Astrocyte (in vitro differentiated cells and primary cell): ENCODE results near the gene SLC29A2. TPM values are rescaled to one million over a fixed set of nuclear protein-coding genes. Genes with fewer than 3 reads are reported as not detected.

Source experiments
- DNase-seq: peaks from one replicate; pipeline ENCODE4 v3.0.0-alpha.2; 2010; ENCODE audit warnings: low read depth
- FAIRE-seq: peaks from 2 replicates; lab custom pipeline; 2011; peaks lifted over from hg19 to GRCh38; lab: Jason Lieb, UNC
- H2AFZ ChIP-seq: 2 replicates; pipeline ENCODE4 v1.6.0; 2012; ENCODE audit warnings: low read depth, low read length, inconsistent platforms
- H3K27ac ChIP-seq: 2 replicates; pipeline ENCODE4 v1.5.1; 2011; ENCODE audit warnings: low read depth, low read length, inconsistent platforms
- H3K27me3 ChIP-seq: 2 replicates; pipeline ENCODE4 v1.6.0; 2011; ENCODE audit warnings: low read length, inconsistent platforms; ENCODE audit not compliant: insufficient read depth
- H3K36me3 ChIP-seq: 2 replicates; pipeline ENCODE4 v1.5.1; 2011; ENCODE audit warnings: low read length, inconsistent platforms; ENCODE audit not compliant: insufficient read depth
- H3K4me1 ChIP-seq: 2 replicates; pipeline ENCODE4 v1.5.1; 2011; ENCODE audit warnings: low read length, inconsistent platforms; ENCODE audit not compliant: insufficient read depth
- H3K4me2 ChIP-seq: 2 replicates; pipeline ENCODE4 v1.6.0; 2012; ENCODE audit warnings: low read length, inconsistent platforms
- H3K4me3 ChIP-seq: 2 replicates; pipeline ENCODE4 v1.5.1; 2011; ENCODE audit warnings: low read depth, mild to moderate bottlenecking, low read length, inconsistent platforms; ENCODE audit not compliant: insufficient read depth
- H3K79me2 ChIP-seq: 2 replicates; pipeline ENCODE4 v1.6.0; 2012; ENCODE audit warnings: mild to moderate bottlenecking, low read length, inconsistent platforms; ENCODE audit not compliant: insufficient read depth
- H3K9ac ChIP-seq: 2 replicates; pipeline ENCODE4 v1.6.0; 2012; ENCODE audit warnings: mild to moderate bottlenecking, low read length, inconsistent platforms
- H3K9me3 ChIP-seq: 2 replicates; pipeline ENCODE4 v1.5.1; 2012; ENCODE audit warnings: low read depth, mild to moderate bottlenecking, low read length, inconsistent platforms; ENCODE audit not compliant: insufficient read depth
- H4K20me1 ChIP-seq: 2 replicates; pipeline ENCODE4 v1.6.0; 2012; ENCODE audit warnings: low read length, inconsistent platforms; ENCODE audit not compliant: insufficient read depth
- H3K27ac Mint-ChIP-seq: one replicate; pipeline ENCODE4 v1.8.0; 2021; ENCODE audit warnings: mild to moderate bottlenecking, mixed read lengths; ENCODE audit not compliant: unreplicated experiment
- H3K27me3 Mint-ChIP-seq: one replicate; pipeline ENCODE4 v1.8.0; 2021; ENCODE audit warnings: low read depth, mixed read lengths; ENCODE audit not compliant: unreplicated experiment
- H3K36me3 Mint-ChIP-seq: one replicate; pipeline ENCODE4 v1.8.0; 2021; ENCODE audit warnings: low read depth, mixed read lengths; ENCODE audit not compliant: unreplicated experiment
- H3K4me1 Mint-ChIP-seq: one replicate; pipeline ENCODE4 v1.8.0; 2021; ENCODE audit warnings: low read depth, mixed read lengths; ENCODE audit not compliant: unreplicated experiment
- H3K4me3 Mint-ChIP-seq: one replicate; pipeline ENCODE4 v1.8.0; 2021; ENCODE audit warnings: mild to moderate bottlenecking, moderate library complexity, mixed read lengths; ENCODE audit not compliant: unreplicated experiment
- H3K9me3 Mint-ChIP-seq: one replicate; pipeline ENCODE4 v1.8.0; 2021; ENCODE audit warnings: mild to moderate bottlenecking, mixed read lengths; ENCODE audit not compliant: unreplicated experiment
- EZH2 ChIP-seq: IDR thresholded peaks from 2 replicates; pipeline ENCODE4 v1.6.1; 2012; ENCODE audit warnings: mild to moderate bottlenecking, low read length, inconsistent platforms; ENCODE audit not compliant: insufficient read depth
- total RNA-seq: library from RNA; stranded (reverse); gene quantifications from 2 replicates; pipeline ENCODE4 v1.2.1, GENCODE V29; 2021
- TF ChIP-seq, protein P1 (sequence below): IDR thresholded peaks from 2 replicates; pipeline ENCODE4 v1.5.1; 2011; ENCODE audit warnings: low read depth, mild to moderate bottlenecking, inconsistent platforms, low read length, moderate library complexity; ENCODE audit not compliant: insufficient read depth

The SLC29A2 gene
- total RNA-seq, 1 donor from 2014 or later = 6.6 TPM

DNA sequence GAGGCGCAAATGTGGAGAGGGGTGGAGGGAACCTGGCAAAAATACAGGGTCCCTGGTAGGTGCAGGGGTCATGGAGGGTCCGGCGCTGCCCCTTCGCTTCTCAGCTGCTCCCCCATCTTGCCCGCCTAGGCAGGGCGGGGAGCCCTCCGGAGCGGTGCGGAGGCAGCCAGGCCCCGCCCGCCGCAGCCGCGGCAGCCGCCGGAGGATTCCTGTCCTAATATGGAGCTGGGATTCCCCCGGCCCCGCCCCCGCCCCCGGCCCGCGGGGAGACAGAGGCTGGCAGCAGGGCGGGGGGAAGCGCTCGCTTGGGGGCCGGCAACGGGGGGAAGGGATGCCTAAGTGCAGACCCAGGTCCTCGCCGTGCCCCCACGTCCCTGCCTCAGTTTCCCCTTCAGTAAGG is 48.3 kb upstream of the SLC29A2 start:
- Mint-ChIP-seq H3K27ac (no peak overlapping the region), H3K4me3 (no peak overlapping the region), H3K36me3 (peaks cover 16% of the 10 kb centered on the region), H3K9me3 (peaks cover 14% of the 10 kb centered on the region), H3K4me1 (peaks cover 19% of the 10 kb centered on the region), H3K27me3 (peaks cover 51% of the 10 kb centered on the region)
- FAIRE-seq = no peak
- H3K79me2 ChIP-seq = no peaks in the 10 kb centered on the region
- H4K20me1 ChIP-seq = peaks cover 60% of the 10 kb centered on the region
- H3K4me3 ChIP-seq = no peak overlapping the region
- H2AFZ ChIP-seq = no peak overlapping the region
- TF ChIP-seq, protein P1, sequence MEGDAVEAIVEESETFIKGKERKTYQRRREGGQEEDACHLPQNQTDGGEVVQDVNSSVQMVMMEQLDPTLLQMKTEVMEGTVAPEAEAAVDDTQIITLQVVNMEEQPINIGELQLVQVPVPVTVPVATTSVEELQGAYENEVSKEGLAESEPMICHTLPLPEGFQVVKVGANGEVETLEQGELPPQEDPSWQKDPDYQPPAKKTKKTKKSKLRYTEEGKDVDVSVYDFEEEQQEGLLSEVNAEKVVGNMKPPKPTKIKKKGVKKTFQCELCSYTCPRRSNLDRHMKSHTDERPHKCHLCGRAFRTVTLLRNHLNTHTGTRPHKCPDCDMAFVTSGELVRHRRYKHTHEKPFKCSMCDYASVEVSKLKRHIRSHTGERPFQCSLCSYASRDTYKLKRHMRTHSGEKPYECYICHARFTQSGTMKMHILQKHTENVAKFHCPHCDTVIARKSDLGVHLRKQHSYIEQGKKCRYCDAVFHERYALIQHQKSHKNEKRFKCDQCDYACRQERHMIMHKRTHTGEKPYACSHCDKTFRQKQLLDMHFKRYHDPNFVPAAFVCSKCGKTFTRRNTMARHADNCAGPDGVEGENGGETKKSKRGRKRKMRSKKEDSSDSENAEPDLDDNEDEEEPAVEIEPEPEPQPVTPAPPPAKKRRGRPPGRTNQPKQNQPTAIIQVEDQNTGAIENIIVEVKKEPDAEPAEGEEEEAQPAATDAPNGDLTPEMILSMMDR = no peak
- no peak for TF ChIP-seq EZH2
- no peaks in the 10 kb centered on the region for H3K36me3 ChIP-seq
- no peak overlapping the region for H3K27ac ChIP-seq
- H3K4me2 ChIP-seq = no peak overlapping the region
- H3K4me1 ChIP-seq = peaks cover 12% of the 10 kb centered on the region
- no peak for DNase-seq
- peaks cover 26% of the 10 kb centered on the region for H3K27me3 ChIP-seq
- no peak overlapping the region for H3K9ac ChIP-seq
- H3K9me3 ChIP-seq = no peaks in the 10 kb centered on the region

DNA sequence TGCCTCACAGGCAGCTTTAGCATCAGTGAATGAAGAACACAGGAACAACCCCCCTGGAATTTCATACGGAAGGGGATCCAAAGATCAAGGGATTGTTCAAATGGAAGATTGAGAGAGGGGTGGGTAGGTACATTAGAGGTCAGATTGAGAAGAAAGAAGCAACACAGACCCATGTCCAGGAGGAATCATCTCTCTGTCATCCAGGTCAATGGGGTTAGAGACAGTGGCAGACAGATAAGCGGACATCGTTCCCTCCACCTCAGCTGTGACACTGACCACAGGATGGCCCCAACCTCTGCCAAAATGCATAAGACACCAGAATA is 47.4 kb upstream of the SLC29A2 start:
- peaks cover 11% of the 10 kb centered on the region for H3K36me3 Mint-ChIP-seq
- H3K27ac Mint-ChIP-seq = peak overlapping the region; percentile 87
- no peak overlapping the region for H3K4me3 ChIP-seq
- H2AFZ ChIP-seq = no peak overlapping the region
- peaks cover 65% of the 10 kb centered on the region for H4K20me1 ChIP-seq
- peaks cover 24% of the 10 kb centered on the region for H3K4me1 Mint-ChIP-seq
- FAIRE-seq (peak; percentile 20), DNase-seq (no peak)
- peaks cover 49% of the 10 kb centered on the region for H3K27me3 Mint-ChIP-seq
- peaks cover 12% of the 10 kb centered on the region for H3K4me1 ChIP-seq
- peak overlapping the region; percentile 12 for H3K4me3 Mint-ChIP-seq
- no peaks in the 10 kb centered on the region for H3K79me2 ChIP-seq
- H3K9me3 ChIP-seq = no peaks in the 10 kb centered on the region
- TF ChIP-seq, protein P1 = no peak
- TF ChIP-seq EZH2 = no peak
- no peak overlapping the region for H3K27ac ChIP-seq
- peaks cover 33% of the 10 kb centered on the region for H3K27me3 ChIP-seq
- H3K36me3 ChIP-seq = no peaks in the 10 kb centered on the region
- no peak overlapping the region for H3K9ac ChIP-seq
- no peak overlapping the region for H3K4me2 ChIP-seq
- peaks cover 12% of the 10 kb centered on the region for H3K9me3 Mint-ChIP-seq

GRCh38 chr11:66418168-66418985 is 46.8 kb upstream of the SLC29A2 start:
- FAIRE-seq = peak; percentile 78
- H3K4me2 ChIP-seq = peak overlapping the region; percentile 63
- peaks cover 52% of the 10 kb centered on the region for H3K27me3 Mint-ChIP-seq
- H3K27ac Mint-ChIP-seq = peak overlapping the region; percentile 87
- peak; percentile 94 for DNase-seq
- peak overlapping the region; percentile 52 for H3K4me3 Mint-ChIP-seq
- H4K20me1 ChIP-seq = peaks cover 69% of the 10 kb centered on the region
- H3K9ac ChIP-seq = no peak overlapping the region
- peaks cover 12% of the 10 kb centered on the region for H3K4me1 ChIP-seq
- peaks cover 11% of the 10 kb centered on the region for H3K9me3 Mint-ChIP-seq
- peaks cover 6% of the 10 kb centered on the region for H3K36me3 Mint-ChIP-seq
- H3K9me3 ChIP-seq = no peaks in the 10 kb centered on the region
- no peak overlapping the region for H3K27ac ChIP-seq
- no peaks in the 10 kb centered on the region for H3K79me2 ChIP-seq
- peaks cover 26% of the 10 kb centered on the region for H3K4me1 Mint-ChIP-seq
- no peaks in the 10 kb centered on the region for H3K36me3 ChIP-seq
- H3K4me3 ChIP-seq = no peak overlapping the region
- peak; percentile 6 for TF ChIP-seq EZH2
- TF ChIP-seq, protein P1 = peak; percentile 44
- H3K27me3 ChIP-seq = peaks cover 33% of the 10 kb centered on the region
- no peak overlapping the region for H2AFZ ChIP-seq
